ENCODE data around the gene MYL5.
A peak's percentile ranks its signal among the peaks of the same experiment; 100 is the strongest.
"Not testable (repeated sequence)": the region's sequence is repeated elsewhere in the genome, so short reads cannot be mapped to it uniquely, and the experiment has no call there.

MYL5 gene

DNA sequence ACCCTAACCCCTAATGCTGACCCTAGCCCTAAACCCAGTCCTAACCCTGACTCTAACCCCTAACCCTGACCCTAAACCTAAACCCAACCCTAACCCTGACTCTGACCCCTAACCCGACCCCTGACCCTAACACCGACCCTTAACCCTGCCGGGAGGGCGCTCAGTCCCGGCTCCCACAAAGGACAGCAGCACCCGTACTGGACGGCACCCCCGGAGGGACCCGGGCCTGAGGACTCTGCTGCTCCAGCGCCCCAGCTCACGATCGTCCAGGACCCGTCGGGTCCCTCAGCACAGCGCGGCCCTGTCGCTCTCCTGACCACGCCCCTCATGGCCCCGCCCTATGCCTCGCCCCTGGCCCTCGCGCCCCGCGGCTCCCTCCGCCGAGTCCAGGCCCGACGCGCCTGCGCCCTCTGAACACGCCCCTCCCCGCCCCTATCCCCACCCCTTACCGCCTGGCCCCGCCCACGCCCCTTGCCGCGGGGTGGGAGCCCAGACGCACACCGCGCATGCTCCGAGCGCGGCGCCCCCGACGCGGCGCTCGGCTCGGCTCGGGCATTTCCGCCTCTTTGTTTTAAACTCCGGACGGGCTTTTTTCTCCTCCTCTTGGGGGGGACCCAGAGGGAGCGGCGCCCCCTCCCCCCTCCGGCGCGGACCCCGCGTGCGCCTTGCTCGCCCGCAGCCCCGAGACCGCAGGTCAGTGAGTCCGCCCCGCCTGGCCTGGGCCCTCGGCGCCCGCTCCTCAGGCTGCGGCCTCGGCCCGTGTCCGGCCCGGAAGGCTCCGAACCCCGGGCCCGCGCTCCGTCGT is 31.1 kb downstream of the MYL5 start, which contains the start of gene PCGF3:
PCGF3 (plus strand) TSS at position 555 of the 805 bp plus-strand sequence. CDS start 27,849 bp downstream, outside the sequence.
- no peak for FAIRE-seq
- peak; percentile 83 for DNase-seq (ENCODE audit: low spot score)

- FAIRE-seq; DNase-seq (ENCODE audit: low spot score): not testable (repeated sequence)
Observed at GRCh38 chr4:706083-706633, 31.8 kb downstream of the MYL5 start.

DNA sequence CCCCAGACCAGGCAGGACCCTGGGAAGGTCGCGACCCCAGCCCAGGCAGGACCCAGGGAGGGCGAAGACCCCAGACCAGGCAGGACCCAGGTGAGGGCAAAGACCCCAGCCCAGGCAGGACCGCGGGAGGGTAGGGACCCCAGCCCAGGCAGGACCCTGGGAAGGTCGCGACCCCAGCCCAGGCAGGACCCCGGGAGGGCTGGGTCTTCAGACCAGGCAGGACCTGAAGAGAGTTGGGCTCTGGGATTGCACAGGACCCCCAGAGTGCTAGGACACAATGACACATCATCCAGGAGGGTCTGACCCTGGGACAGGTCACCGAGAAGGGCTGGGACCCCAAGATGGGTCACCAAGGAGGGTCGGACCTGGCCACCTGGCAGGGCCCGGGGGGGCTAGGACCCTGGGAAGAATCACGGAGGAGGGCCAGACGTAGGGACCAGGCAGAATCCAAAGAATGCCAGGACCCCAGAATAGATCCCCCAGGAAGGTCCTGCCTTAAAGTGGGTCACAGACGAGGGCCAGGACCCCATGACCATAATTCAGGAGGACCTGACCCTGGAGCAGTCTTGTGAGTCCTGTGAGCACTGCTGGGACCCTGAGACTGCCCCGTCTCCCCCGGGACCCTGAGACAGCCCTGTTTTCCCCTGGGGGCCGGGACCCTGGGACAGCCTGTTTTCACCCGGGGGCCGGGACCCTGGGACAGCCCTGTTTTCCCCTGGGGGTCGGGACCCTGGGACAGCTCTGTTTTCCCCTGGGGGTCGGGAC is 32.7 kb downstream of the MYL5 start:
- FAIRE-seq (no peak), DNase-seq (ENCODE audit: low spot score) (no peak)

DNA sequence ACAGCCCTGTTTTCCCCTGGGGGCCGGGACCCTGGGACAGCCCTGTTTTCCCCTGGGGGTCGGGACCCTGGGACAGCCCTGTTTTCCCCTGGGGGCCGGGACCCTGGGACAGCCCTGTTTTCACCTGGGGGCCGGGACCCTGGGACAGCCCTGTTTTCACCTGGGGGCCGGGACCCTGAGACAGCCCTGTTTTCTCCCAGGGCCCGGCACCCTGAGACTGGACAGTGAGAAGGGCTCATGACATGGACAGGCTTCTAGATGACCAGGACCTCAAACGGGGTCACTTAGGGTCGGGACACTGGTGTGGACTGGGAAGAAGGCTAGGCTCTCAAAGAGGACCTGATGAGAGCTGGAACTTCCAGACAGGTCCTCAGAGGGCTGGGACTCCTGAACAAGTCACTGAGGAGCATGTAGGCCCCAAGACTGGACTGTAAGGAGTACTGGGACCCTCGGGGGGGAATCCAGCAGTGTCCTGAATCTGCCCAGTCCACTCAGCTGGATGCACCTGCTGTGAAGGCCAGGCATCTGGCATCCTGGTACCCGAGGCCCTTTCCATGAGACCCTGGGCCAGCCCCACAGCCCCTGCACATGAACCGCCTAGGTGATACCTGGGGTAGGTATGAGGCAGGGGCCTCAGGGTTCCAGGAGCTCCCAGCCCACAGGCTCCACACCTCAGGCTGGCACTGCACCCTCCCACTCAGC is 33.7 kb downstream of the MYL5 start:
- no peak for DNase-seq (ENCODE audit: low spot score)
- no peak for FAIRE-seq

GRCh38 chr4:708631-708933 is 34.2 kb downstream of the MYL5 start:
- no peak for DNase-seq (ENCODE audit: low spot score)
- FAIRE-seq = no peak

GRCh38 chr4:709348-709747 is 35.0 kb downstream of the MYL5 start:
- FAIRE-seq = no peak

DNA sequence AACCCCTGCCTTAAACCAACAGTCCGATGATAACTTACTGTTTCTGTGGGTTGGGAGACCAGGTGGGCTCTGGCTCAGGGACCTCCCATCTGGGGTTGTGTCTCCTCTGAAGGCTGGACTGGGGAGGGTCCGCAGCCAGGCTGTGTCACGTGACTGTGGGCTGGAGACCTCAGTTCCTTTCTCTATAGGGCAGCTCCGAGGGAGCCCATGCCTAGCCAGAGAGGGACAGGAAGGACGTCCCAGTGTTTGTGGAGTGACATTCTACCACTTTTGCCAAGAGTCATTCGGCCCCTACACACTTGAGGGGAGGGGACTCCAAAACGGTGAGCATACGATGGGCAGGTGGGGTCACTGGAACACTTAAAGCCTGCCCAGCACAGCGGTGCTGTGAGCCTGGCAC is 35.8 kb downstream of the MYL5 start:
- FAIRE-seq = no peak
- no peak for DNase-seq (ENCODE audit: low spot score)

More at GRCh38 chr4:709348-709747, 35.0 kb downstream of the MYL5 start:
- DNase-seq (ENCODE audit: low spot score) = no peak

GRCh38 chr4:710916-711315 is 36.6 kb downstream of the MYL5 start:
- DNase-seq (ENCODE audit: low spot score) = no peak
- FAIRE-seq = no peak

DNA sequence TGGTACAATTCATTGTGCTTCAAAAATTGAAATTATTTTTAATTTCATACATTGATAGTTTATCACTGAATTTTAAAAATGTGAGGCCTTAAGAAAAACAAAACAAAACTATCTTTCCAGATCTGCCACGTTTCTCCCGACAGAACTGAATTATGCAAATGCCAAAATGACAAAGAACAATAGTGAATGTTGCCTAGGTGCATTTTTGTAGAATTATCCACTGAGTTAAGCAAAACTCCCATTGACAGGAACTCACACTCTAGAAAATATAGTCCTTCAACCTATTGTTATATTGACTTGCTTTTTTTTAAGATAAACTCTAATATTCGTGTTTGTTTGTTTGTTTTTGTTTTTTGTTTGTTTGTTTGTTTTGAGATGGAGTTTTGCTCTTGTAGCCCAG is 37.8 kb downstream of the MYL5 start:
- FAIRE-seq (no peak), DNase-seq (ENCODE audit: low spot score) (no peak)

GRCh38 chr4:712916-713632 is 38.7 kb downstream of the MYL5 start:
- DNase-seq (ENCODE audit: low spot score) (no peak), FAIRE-seq (no peak)

DNA sequence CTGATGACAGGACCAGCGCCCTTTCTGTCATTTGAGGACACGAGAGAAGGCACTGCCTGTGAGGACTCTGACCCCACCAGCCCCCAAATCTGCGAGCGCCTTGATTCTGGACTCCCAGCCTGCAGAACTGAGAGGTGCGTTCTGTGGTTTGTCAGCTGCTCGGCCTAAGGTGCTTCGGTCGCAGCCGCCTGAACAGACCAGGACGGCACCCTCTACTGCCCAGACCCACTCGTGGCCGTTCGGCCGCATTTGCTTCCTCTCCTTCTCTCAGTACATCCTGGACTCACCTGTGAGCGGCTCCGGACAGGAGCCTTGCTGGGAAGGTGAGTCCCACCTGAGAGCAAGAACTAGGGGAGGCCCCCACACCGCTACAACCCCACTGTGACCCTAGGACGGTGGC is 39.7 kb downstream of the MYL5 start:
- no peak for FAIRE-seq
- DNase-seq (ENCODE audit: low spot score) = no peak

GRCh38 chr4:717601-718320 is 43.4 kb downstream of the MYL5 start:
- no peak for DNase-seq (ENCODE audit: low spot score)
- no peak for FAIRE-seq

DNA sequence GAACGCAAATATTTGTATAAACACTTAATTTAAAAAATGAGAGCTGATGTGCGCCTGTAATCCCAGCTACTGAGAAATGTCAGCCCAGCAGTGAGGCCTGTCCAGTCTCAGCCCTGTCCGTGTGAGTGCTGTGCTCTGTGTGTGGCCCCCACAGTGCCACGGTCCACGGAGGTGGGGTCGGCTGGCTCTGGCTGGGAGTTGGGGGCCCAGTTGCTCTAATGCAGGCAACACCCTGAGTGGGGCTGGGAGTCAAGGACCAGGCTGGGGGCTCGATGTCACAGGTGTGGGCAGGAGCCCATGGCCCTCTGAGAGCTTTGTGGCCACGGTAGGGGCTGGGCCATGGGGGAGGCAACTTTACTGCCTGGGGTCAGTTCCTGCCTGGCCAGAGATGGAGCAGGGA is 44.1 kb downstream of the MYL5 start:
- no peak for DNase-seq (ENCODE audit: low spot score)
- FAIRE-seq = no peak

DNA sequence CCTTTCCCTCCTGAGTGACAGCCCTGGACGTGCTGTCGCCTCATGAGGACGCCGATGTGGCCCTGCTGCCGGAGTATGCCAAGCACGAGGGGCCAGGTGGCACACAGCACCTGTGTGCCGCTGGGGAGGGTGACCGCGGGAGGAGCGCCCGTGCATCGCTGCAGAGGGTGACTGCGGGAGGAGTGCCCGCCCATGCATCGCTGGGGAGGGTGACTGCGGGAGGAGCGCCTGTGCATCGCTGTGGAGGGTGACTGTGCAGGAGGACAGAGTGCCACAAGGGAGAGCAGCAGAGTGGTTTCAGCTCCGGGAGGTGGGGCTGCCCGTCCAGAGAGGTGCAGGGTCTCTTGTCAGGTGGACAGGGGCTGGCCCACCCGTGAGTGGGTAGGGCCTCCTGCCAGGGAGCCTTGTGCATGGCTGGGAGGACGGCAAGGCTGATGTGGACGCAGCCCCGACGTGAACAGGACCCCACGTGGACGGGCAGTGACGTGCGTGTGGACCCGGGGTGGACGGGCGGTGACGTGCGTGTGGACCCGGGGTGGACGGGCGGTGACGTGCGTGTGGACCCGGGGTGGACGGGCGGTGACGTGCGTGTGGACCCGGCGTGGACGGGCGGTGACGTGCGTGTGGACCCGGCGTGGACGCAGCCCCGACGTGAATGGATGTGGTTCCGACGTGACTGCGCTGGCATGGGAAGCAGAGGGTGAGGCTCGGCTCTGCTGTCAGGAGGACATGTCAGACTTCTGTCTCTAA is 45.9 kb downstream of the MYL5 start:
- FAIRE-seq (no peak), DNase-seq (ENCODE audit: low spot score) (no peak)

GRCh38 chr4:721261-722168 is 47.2 kb downstream of the MYL5 start:
- FAIRE-seq (no peak), DNase-seq (ENCODE audit: low spot score) (no peak)

DNA sequence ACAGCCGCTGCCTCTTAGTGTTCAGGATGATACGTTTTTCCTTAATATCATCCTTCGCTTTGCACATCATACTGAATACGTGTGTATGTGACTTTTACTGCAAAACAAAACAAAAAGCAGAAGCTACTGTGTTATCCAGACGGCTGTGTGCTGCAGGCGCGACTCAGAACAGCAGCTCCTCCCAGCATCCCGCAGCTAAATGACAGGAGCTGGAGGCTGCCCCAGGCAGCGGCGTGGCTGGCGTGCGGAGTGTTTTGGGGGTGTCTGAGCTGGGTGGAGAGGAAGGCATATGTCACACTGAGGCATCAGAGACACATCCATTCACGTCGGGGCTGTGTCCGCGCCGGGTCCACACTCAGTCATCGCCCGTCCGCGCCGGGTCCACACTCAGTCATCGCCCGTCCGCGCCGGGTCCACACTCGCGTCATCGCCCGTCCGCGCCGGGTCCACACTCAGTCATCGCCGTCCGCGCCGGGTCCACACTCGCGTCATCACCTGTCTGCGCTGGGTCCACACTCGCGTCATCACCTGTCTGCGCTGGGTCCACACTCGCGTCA is 47.9 kb downstream of the MYL5 start:
- FAIRE-seq = no peak

GRCh38 chr4:722851-723360 is 48.6 kb downstream of the MYL5 start:
- DNase-seq (ENCODE audit: low spot score) (no peak), FAIRE-seq (no peak)

More for the DNA sequence above, 47.9 kb downstream of the MYL5 start:
- DNase-seq (ENCODE audit: low spot score) = no peak
